Measurements from ENCODE around the gene COL27A1.
A peak's percentile ranks its signal among the peaks of the same experiment; 100 is the strongest.

Gene COL27A1

GRCh38 chr9:114250235-114250568, 94.9 kb downstream of the COL27A1 start:
- no peak for DNase-seq

GRCh38 chr9:114250648-114251047, 95.3 kb downstream of the COL27A1 start:
- DNase-seq: no peak

DNA sequence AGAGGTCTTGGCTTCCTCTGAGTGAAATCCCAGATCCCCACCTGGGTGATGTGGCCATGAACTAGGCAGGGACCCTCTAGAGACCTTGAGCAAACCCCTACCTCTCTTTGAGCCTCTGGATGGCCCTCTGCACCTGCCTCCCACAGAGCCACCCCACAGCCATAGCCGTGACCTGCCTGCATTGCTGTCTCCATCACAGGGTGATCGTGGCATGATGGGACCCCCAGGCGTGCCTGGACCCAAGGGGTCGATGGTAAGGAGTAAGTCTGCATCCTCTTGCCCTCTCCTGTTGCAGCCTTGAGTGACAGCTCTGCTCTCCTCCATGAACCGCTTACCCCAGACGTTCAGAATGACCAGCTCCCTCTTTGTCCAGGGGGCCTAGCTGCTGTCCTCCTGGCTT, 97.1 kb downstream of the COL27A1 start:
- DNase-seq: no peak

DNA sequence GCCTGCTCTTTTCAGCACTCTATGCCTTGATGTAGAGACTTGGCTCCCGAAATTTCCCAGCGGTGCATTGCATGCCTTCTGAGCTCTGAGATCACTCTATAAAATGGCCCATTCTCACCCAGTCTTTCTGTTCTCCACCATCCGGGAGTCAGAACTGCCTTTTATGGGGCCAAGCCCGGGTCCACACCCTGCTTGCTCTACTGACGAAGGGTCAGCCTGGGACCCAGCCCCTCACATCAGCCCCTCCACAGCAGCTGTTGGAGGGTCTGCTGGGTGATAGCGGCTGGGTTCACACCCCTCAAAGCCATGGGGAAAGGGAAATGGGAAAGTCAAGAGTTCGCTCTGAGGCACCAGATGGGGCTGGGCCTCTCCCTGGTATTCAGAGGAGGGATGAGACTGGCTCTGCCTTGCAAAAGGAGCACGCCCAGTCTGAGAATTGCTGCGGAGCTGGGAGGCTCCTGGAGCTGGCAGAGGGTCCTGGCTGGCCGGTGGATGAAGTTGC, 101.5 kb downstream of the COL27A1 start:
- no peak for DNase-seq

DNA sequence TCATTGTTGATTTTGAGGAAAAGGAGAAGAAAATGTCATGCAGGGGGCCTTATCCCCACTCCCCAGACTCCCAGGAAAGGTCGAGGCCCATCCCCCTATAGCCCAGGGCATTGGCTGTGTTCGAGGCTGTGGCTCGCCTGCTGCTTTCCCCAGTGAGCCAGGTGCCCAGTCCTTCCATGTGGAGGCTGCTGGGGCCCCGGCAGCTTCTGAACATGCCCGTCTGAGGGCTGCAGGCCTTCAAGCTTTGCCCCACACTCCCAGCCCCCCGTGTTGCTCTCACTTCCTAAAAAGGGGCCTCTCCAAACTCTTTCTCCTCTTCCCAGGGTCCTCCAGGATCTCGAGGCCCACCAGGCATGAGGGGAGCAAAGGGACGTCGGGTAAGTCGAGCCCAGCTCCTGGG, 102.9 kb downstream of the COL27A1 start:
- DNase-seq: no peak

DNA sequence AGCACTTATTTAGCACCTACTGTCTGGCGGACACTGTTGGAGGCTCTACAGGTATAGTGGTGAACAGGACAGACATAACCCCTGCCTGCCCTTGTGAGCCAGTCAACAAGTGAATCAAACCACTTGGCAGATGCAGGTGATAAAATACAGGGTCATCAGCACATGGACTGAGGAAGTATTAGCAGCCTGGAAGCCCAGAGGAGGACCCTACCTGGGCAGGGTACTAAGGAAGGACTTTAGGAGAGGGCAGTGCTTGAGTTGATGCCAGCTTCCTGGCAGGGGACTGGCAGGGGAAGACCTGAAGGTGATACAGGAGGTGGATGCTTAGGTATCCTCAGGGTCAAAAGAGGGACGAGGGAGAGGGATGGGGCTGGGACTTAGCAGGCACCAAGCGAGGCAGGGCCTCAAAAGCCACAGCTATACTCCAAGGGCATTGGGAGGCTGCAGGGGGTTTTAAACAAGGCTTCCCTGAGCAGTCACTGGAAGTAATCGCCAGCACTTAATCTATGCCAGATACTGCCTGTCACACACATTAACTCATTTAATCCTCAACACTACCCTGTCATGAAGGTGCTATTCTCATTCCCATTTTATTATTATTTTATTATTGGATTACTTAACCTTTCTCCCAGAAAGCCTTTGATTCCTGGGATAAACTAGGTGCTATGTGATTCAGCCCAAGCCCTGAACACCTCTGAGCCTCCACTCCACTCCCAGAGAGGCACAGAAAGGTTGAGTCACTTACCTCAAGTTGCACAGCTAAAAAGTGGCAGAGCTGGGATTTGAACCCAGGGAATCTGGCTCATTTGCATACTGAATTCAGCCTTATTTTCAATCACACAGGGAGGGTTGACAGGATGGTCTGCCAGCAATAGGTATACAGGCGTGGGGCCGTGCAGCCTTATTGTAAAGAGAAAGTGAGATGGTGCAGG, 103.8 kb downstream of the COL27A1 start:
- no peak for DNase-seq

- DNase-seq: no peak
Measured at GRCh38 chr9:114259798-114260523, 104.6 kb downstream of the COL27A1 start.

- DNase-seq: no peak
Measured at GRCh38 chr9:114261026-114261425, 105.7 kb downstream of the COL27A1 start.

GRCh38 chr9:114261987-114262386, 106.7 kb downstream of the COL27A1 start:
- no peak for DNase-seq

DNA sequence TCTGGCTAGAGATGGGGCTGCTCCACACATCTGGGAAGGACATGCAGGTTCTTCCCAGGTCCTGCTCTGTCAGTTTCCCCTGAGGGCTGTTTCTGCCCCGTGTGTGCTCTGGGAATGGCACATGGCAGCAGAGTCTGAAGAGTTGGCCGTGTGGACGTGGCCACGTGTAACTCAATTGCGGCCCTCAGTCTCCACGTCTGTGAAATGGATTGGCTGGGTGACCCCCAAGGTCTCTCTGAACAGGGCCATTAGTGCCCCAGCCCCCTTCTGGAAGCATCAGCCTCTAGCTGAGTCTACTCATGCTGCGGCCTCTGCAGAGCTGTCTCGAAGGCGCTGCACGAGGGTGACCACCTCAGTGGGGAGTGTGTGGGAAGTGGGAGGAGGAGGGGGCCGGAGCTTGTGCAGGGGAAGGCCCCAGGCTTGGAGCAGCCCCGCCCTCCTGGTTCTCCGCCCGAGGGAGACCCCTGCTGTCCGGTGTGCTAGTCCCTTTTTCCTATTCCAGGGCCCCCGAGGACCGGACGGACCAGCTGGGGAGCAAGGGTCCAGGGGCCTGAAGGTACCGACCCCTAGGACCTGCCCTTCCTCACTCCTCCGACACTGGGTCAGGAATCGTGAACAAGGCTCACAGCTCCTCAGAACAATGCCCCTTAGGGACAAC, 108.6 kb downstream of the COL27A1 start:
- DNase-seq: no peak

- DNase-seq: no peak
Measured at GRCh38 chr9:114264806-114265550, 109.6 kb downstream of the COL27A1 start.

DNA sequence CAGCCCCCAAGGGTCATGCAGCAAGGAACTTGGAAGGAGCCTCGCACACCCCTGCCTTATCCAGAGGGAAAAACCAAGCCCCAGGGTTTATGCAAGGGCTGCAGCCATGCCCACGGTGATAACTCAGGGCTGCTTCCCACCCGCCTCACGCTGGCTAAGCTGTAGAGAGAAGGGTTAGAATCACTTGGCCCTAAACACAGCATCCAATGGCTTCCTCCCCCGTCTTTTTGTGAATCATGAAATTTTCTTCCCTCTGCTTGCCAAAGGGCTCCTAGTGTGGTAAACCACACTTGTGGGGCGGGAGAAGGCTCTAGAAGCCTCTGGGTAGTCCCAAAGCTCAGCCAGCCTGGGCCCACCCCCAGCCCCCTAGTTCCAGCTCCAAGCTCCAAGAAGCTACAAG, 111.6 kb downstream of the COL27A1 start:
- no peak for DNase-seq

DNA sequence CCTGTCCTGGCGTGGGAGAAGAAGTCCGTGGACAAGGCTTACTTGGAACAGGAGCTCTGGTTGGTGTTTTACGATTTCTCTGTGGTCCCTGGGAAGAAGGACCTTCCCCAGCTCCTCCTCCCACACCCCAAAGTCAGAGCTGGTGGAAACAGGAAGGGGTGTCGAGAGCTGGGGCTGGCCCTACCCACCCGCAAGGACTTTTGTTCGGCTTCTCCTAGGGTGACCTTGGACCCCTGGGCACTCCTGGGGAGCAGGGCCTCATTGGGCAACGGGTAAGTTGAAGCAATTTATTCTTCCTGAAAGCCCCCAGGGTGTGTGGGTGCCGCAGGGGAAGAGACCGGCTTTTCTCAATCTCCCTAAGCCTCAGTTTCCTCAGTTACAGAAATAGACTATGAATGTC, 113.7 kb downstream of the COL27A1 start:
- no peak for DNase-seq

DNA sequence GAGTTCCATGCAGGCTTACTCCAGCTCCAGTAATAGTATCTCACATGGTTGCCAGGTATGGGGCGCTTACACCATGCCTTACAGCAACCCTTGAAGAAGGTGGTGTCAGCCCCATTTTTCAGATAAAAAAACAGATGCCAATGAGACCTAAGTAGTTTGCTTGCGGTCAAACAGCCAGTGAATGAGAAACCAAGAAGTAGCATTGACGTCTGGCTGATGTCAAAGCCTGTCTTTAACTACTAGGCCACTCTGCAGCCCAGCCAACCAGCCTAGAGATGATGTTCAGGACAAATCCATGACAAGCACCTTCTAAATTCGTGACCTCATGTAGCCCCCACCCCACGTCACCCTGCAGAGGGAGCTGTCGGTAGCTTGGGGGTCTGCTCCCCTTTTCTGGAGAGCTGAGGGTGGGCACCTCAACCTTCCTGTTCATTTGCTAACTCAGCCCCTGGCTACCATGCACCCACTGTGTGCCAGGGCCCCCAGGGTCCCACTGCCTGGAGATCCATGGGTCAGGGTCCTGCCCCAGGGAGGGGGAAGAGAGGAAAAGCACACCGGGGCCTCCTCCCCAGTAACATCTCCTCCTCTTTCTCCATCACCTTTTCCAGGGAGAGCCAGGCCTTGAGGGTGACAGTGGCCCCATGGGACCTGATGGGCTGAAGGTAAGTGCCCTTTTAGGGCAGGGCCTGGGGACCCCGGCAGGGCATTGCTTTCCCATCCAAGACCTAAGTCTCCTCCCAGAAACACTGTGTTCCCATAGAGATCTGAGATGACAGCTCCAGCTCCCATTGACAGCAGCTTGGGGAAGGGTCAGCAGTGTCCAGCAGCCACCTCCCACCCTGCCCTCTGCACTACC, 115.0 kb downstream of the COL27A1 start:
- no peak for DNase-seq

GRCh38 chr9:114271556-114272510, 116.5 kb downstream of the COL27A1 start:
- DNase-seq: peak; percentile 35

DNA sequence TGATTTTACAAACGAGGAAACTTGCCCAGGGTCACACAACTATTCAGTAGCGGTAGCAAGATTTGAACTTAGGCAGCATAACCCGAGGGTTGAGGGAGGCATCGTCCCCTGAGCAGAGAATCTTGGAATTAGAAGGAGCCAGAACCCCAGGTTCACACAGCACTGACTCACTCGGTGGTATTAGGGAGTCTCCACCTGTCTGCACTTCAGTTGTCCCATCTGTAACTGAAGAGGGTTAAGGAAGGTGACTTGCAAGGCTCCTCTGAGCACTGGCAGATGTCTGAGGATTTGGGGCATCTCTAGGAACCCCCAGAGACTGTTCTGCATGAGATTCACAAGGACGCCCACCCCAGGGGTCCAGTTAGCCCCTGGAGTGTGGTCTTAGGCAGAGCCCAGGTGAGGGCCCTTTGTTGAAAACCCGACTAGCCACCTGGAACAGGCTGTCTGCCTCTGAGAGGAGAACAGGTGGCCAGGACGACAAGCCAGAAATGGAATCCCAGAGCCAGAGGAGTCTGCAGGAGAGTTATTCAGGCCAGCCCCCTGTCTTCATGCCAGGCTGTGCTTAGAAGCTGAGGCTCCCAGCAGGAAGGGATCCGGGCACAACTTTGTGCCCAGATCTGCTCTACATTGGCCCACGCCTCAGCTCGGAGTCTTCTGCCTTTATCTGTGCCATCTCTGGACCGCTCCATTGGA, 117.5 kb downstream of the COL27A1 start:
- no peak for DNase-seq

DNA sequence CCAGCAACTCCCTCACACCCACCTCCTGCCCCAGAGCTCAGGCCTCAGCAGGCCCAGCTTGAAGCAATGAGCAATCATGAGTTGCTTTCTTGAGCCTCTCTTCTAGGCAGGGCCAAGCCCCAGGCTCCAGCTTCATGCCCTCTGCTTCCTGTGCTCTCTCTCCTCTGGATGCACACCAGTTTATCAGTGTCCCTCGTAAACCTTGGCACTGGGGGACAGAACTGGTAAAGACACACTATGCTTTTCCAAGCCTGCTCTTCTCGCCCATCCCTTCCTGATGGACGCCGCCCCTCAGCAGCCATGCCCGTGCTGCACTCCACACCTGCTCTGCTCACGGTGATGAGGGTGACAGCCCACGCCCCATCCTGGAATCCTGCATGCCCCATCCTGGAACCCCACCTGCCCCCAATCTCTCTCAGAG, 118.1 kb downstream of the COL27A1 start:
- no peak for DNase-seq

GRCh38 chr9:114274217-114274616, 118.9 kb downstream of the COL27A1 start:
- no peak for DNase-seq

GRCh38 chr9:114275246-114276004, 120.1 kb downstream of the COL27A1 start:
- DNase-seq: no peak
